Measurements from ENCODE around the gene TMPRSS6.

The TMPRSS6 gene

DNA sequence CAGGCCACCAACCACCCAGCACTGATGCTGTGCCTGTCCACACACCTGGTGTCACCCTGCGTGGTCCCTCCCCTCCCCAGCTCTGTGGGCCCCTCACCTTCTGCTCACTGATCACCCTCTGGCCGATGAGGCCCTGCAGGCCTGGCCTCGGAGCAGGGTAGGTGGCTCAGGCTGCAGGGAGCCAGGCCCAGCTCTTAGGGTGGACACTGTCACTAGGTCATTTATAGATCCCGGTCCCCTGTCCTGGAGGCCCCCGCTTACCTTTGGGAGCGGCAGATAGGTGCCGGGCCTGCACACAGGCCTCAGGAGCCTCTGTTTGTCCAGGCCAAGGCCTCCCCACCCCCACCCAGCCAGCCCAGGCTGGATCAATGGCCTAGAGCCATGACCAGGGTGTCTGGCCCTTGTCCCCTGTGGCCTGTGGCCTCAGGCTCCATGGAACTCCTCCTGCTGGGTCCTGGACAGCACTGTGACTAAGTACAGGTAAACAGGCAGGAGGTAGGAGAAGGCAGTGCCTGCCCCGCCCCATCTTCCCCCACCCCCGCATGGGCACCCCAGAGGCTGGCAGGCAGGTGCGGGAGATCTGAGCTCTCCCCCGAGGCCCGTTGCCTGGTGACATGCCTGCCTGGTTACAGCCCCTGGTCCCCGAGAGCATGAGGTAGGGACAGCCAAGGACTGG is at the start of gene TMPRSS6:
TMPRSS6 (minus strand) TSS at position 472 of the 676 bp plus-strand sequence. CDS start 6,296 bp downstream, outside the sequence.
- DNase-seq = peak; percentile 57 to 87 (median 71)

DNA sequence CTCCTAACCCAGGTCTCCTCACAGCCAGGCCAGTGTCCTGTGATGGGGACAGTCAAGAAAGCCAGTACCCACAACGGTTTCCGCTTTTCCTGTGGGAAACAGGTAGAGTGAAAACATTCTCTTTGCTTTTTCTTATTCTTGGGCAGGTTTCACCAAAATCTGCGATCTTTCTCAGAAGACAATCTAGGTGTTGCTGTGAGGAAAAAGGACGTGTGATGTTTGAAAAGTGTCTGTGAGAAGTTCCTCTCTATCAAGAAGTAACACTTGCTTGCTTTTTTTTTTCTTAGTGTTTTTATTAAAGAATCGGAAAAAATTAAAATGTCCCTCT is 49.4 kb upstream of the TMPRSS6 start:
- no peak for DNase-seq

DNA sequence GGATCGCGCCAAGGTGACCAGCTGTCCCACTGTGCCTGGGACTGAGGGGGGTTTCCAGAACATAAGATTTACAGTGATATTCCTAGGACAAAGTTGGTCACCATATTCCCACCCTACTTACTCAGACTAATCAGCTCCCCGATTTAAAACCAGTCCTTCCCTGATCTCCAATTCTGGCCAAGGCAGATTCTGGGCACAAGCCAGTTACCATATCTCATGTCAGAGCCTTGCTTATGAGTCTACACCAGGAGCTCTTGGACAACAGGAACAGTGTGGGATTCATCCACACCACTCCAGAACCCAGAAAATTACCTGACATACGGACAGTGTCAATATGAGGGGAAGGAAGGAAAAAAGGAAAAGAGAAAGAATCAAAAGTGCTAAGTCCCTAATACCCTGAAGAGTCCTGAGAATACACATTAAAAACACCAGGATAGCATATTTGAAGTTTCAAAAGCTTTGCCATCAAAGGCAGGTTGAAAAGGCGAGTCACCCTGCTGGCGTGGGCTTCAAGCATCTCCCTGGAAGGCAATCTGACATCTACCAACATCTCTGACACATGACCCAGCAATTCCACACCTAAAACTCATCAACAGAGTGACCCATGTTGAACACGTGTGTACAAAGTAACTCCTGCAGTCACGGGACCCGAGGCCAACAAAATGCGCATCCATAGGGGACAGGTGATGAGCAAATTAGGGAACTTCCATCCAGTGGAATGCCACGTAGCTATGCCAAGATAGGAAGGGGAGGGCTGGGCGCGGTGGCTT is 48.2 kb upstream of the TMPRSS6 start:
- DNase-seq = no peak

DNA sequence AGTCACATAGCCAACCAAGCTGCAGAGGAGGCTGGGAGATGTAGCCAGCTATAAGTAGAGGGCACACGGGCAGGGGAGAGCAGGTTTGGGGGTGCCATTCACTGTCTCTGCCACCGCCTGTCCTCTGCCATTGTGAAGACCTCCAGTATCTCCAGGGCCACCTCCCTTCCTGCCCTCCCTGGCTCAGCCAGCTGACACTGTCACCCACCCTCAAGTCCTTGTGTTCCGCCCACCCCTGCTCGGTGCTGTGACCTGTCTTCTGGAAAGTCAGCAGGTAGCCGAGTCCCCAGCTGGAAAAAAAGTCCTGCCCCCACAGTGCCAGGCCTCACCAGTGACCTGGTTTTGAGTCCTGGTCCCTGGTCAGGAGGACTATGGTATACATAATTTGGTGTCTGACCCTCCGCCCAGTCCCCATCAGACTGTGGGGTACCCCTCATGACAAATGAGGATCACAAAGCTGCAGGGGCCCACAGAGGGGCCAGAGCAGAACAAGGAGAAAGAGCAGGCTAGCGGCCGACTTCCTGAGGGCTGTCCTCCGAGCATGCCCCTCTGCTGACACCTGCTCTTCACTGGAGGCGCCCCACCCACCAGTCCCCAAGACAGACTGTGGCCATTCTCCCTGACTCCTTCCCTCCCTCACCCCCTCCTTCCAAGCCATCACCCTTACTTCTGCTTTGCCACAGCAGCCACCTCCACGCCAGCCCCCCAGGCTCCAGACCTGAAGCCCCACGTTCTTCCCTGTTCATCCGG is 47.3 kb upstream of the TMPRSS6 start:
- DNase-seq = no peak

DNA sequence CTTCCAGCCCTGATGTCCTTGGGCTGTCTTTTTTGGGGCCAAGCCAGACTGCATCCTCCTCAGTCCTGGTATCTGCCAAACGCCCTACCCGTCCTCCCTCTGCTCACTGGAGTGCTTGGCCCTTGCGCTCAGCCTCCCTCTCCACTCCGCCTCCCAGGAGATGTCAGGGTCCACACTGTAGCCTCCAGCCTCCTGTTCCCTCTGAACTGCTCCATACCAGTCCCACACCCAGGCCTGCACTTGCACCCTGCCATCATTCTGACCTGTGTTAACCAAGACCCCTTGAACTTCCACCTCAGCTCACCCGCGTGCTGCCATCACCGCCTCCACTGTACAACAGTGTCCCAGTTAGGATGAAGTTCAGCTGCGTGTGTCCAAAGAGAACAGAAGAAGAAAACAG is 46.5 kb upstream of the TMPRSS6 start:
- no peak for DNase-seq

DNA sequence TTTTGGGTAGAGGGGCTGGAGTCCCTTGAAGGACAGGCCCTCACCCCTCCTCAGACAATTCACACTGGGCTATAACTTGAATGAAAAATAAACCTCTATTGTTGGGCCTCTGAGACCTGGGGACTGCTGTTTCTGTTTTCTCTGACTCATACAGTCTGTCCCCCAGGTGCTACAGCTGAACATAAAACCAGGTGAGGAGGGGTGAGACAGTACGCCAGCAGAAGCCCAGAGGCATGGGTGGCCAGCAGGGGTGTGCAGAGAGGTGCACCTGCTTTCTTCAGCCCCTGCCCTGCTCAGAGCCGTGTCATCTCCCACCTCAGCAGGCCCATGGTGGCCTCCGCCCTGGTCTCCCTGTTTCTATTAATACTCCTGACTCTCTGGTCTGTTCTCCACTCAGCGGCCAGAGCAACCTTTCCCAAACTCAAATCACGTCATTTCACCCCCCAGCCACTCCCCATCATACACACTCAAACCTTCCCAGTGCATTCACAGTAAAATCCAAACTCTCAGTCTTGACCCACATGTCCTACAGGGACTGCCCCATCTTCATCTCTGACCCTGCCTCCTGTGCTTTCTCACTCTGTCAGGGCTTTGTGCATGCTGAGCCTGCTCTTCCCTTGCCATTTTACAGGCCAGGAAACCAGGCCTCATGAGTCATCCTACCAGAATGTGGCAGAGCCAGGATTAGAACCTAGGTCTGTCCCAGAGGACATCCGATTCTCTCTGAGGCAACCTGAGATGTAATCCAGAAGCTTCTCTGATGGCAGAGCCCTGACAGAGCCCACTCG is 45.6 kb upstream of the TMPRSS6 start:
- DNase-seq = no peak

DNA sequence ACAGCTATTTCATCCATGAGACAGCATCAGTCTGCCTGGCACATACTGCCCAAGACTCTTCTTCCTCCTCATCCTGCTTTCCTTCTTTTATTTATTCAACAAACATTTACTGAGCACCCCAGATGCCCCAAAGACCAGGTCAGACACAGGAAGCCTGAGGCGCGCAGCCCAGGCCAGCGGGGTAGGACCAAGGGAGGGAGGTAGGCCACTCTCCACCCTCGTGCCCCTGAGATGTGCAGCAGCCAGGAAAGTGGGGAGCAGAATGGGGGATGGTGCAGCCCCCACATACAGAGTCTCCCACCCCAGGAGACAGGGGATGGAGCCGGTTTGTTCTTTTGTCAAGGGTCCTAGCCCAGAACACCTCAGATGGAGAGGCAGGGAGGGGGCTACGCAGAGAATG is 44.4 kb upstream of the TMPRSS6 start:
- DNase-seq = no peak

DNA sequence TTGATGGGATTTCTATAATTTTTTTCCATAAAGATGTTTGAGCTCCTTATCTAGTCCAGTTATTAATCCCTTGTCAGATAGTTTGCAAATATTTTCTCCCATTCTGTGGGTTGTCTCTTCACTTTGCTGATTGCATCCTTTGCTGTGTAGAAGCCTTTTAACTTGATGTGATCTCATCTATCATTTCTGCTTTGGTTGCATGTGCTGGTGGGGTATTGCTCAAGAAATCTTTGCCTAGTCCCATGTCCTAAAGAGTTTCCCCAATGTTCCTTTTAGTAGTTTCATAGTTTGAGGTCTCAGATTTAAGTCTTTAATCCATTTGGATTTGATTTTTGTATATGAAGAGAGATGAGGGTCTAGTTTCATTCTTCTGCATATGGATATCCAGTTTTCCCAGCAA is 41.9 kb upstream of the TMPRSS6 start:
- no peak for DNase-seq

DNA sequence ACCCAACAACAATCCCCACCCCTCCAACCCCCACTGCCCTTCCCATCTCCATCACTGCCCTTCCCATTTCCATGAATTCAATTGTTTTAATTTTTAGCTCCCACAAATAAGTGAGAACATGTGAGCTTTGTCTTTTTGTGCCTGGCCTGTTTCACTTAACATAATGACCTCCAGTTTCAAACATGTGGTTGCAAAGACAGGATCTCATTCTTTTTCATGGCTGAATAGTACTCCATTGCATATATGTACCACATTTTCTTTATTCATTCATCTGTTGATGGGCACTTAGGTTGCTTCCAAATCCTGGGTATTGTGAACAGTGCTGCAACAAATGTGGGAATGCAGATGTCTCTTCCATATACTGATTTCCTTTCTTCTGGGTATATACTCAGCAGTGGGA is 41.2 kb upstream of the TMPRSS6 start:
- DNase-seq = no peak

DNA sequence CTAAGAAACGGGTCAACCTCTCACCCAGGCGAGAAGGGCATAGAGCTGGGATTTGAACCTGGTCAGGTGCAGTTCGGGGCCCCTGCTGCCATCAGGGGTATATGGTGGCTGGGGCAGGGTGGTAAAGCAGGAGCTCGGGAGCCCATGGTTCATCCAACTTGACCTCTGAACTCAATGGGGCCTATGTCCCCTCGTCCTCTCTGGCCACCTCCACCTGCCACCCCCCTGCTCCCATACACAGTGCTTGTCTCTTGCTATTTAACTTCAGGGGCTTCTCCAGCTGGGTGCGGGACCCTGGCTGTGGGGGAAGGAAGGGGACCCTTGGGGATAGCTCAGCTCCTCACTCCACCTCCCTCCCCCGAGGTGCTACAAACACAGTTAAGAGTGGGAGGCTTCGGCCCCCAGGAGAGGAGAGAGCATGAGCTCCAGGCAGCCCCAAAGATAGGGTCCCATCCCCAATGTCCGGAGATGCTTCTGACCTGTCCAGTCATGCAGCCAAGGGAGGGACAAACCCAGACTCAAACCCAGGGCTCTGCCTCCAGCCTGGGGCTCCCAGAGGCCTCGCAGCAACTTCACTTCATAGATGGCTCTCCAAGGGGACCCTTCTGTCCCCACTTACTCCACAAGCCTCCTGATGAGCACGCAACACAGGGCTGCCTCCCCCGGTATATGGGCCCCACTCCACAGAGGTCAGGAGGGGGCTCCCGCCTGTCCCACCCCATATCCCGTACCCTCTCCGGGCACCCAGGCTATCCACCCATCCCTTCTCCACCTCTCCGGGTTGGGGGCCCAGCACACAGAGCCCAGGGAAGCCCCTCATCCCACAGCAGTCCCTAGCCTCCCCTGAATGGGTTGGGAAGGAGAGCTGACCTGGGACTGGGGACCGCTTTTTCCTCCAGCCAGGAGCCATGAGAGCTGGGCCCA is 39.5 kb upstream of the TMPRSS6 start:
- no peak for DNase-seq

DNA sequence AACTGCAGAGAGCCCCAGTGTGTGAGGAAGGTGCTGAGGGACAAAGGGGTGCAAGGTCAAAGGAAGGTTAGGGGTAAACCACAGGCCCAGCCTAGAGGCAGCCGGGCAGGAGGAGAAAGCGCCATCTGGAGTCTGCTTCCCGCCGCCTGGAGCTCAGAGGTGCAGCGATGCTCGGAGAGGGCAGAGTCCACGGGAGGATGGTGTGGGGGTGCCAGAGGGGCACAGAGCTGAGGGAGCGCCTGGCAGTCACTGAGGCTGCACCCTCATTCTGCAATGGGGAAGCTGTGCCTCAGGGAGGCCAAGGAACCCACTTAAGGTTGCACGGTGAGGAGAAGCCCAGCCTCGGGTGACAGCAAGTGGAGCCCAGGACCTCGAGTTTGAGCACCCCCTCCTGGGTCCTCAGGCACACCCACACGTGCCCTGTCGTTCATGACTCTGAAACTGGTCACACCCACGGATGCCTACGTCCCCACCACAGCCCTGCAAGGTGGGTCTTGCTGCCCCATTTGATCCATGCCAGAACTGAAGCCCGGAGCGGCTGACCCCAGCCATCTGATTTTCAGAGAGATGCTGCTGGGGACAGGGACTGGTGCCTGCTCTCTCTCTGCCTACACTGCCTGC is 38.6 kb upstream of the TMPRSS6 start:
- DNase-seq = no peak

DNA sequence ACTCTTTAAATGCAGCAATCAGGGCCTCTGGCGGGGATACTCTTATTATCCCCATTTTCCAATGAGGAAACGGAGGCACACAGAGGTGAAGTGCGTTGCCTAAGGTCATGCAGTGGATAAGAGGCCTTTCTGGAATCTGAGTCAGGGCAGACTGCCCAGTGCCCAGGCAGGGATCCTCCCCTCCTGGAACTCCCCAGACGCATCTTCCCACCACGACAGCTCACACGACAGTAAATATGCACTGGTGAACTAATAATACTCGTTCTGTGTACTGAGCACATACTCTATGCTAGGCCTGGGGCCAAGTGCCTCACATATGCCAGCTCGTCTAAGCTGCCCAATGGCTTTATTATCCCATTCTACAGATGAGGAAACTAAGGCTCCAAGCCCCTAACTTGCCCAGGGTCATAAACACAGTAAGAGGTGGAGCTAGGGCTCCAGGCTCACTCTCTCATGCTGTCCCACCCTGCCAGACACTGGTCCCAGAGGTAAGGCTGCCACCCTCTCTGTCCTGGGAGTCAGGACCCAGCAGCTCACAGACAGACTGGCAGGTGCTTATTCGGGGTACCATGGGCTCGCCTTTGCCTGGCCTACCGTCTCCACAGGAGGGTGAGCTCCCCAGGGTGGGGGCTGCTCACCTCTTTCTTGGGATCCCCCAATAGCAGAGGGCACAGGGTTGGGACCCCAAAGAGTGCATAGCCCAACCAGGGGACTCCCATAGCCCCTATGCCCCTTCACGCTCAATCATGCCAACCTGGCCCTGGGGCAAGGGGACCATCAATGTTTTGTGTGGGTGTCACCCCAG is 37.9 kb upstream of the TMPRSS6 start:
- no peak for DNase-seq

DNA sequence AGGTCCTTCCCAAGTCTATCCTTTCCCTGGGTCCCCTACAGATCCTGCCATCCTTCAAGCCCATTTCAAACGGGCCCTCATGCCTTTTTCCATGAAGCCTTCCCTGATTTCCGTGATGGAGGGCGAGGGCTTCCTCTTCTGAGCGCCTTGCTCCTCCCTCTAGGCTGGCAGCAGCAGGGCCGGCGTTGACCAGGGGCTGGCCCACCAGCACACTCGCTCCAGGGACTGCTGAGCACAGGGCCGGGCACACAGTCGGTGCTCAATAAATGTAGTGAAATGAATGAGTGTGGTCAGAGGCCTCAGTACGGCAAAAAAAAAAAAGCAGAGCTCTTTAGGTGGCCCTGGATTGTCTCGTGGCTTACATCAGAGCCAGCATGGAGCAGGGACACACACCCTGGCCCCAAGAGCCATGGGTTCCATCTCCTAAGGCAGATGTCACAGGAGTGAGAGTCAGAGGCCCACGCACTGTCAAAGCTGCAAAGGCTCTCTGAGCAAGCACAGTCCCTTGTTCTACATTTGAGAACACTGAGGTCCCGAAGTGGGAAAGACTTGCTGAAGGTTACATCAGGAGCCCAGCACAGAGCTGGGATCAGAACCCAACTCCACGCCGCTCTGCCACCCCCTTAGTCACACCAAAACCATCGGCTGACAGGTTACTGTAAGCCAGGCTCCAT is 37.1 kb upstream of the TMPRSS6 start:
- DNase-seq = no peak

DNA sequence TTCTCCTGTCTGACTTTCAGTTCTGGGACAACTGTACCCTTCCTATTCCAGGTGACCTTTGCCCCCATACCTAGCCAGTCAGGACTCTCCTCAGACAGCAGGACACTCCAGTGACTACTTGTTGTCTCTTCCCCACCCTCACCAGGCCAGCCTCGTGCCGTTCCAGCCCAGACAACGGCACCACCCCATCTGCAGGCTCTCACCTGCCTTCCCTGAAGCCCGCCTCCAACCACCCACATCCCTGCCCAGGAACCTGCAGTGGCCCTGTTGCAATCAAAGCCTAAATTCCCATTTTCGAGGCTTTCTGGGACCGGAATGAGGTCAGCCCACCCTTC is 36.5 kb upstream of the TMPRSS6 start:
- no peak for DNase-seq

DNA sequence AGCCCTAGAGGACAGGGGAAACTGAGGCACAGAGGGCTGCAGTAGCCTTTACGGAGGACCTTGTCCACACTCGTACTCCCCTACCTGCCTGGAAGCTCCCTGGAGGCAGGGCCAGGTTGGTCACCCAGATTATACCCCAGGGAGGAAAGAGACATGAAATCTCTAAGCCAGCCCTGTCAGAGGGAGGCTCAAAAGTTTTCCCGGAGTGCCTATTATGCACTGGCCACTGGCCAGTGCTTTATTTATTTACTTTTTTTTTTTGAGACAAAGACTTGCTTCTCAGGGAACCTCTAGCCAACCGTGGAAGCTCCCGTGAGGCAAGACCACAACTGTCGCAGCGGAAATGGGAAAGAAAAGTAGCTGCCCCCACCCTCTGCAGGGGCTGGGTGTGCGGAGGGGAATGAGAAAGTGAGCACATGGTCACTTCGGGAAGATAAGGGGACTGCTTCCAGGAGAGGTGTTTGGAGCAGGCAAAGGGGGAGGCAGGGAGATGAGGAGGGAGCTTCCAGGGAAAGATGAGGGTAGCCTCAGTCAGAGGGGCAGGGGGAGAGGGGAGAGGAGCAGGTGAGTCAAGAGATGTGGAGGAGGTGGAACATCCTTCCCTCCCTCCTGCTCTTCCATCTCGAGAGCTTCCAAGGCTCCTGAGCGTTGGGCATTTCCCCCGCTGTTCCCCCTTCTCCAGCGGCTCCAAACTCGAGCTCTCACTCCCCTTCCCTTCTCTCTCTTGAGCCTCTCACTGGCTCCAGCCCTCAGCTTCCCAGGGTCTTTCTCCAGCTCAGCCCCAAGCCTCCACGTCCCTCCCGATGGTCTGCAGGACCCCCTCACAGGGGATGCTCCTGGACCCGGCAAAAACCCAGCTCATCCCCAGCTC is 35.9 kb upstream of the TMPRSS6 start:
- peak in 1 of 3 experiments; percentile 5 for DNase-seq

DNA sequence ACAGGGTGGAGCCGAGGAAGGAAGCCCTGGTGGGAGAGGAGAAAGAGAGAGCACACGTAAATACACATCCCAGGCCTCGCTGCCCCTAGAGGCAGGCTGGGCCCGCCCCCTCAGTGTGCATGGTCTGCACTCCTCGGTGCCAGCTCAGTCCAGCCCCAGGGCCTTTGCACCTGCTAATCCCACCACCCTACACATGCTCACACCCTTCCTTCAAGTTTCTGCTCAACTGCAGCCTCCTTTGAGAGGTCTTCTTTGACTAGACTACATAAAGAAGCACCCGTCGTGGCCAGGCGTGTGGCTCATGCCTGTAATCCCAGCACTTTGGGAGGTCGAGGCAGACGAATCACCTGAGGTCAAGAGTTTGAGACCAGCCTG is 34.7 kb upstream of the TMPRSS6 start:
- DNase-seq = no peak

DNA sequence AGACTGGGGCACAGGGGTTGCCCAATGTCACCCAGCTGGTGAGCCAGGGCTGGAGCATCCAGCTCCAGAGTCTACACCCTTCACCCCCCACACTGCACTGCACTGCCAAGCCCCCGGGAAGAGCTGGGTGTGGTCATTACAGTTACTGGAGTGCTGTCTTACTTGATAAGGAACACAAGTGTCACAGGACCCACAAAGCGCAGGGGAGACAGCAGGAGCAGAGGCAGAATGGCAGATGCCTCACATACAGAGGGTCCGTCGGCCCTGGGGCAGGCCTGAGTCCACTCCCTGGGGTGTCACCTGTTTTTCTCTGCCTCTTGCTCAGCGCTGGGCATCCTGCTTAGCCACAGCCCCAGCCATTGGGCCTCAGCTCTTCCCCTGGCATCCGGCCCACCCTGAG is 32.5 kb upstream of the TMPRSS6 start:
- no peak for DNase-seq

DNA sequence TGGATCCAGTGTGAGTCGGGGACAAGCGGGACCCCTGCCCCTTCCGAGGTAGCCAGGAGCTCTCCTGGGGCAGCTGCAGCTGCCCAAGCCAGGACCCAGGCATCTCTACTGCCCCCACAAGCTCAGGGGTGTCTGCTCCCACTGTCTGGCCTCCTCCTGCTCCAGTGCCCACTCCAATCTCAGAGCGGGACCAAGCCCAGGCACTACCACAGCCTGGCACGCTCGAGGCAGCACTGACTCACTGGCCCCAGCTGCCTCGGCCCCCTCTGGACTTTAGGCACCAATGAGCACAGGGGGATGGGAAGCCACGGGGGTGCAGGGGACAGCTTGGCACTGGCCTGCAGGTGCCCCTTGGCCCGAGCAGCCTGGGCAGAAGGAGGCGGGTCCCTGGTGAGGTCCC is 32.0 kb upstream of the TMPRSS6 start:
- DNase-seq = no peak

DNA sequence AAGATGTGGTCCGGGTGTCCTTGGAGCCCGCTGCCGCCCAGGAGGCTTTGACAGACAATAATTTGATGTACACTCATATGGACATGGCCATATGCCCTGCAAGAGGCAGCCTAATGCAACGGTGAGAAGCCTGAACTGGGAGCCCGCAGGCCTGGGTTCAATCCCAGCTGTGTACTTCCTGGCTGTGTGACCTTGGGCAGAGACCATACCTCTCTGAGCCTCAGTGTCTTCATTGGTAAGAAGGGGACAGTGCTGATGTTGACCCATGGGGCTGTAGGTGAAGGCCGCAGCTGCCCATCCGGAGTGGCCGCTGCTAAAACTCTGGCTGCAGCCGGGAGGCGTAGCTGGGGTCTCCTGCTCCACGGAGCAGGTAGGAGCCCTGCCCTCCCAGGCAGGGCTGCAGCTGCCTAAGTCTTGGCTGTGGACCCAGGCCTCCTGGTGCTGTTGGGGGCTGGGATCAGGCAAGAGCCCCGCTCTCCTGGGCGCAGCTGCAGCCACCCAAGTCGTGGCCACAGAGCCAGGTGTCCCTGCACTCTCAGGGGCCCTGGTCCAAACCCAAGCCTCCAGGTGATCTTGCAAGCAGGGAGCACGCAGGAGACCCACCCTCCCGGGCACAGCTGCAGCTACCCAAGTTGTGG is 31.3 kb upstream of the TMPRSS6 start:
- DNase-seq = no peak

All from NCI-H1417 (cell line).